GM21381 (cell line): Measurements from ENCODE around the gene PYM1.
A peak's percentile ranks its signal among the peaks of the same experiment; 100 is the strongest.

ENCODE experiments used
- ATAC-seq: cut with Tn5 transposase; IDR thresholded peaks from one replicate; pipeline ENCODE4 v1.9.1; 2021; ENCODE audit warnings: mild to moderate bottlenecking, moderate library complexity; ENCODE audit not compliant: unreplicated experiment

PYM1 gene

GRCh38 chr12:55927588-55928502 is at the start of gene PYM1:
Gene PYM1 (minus strand): TSS chr12:55927894. CDS start chr12:55927761, 133 bp downstream.
- ATAC-seq: peak; percentile 36

- ATAC-seq: peak; percentile 7
Observed at GRCh38 chr12:55974308-55974730, 46.6 kb upstream of the PYM1 start.

GRCh38 chr12:55973599-55974307 is 46.1 kb upstream of the PYM1 start, which contains the start of gene RAB5B:
Gene RAB5B (plus strand): TSS chr12:55974078. CDS start chr12:55986961, 12,883 bp downstream.
- ATAC-seq: peak; percentile 90

- no peak for ATAC-seq
Observed at GRCh38 chr12:55972911-55973598, 45.4 kb upstream of the PYM1 start.

GRCh38 chr12:55972456-55972855 is 44.8 kb upstream of the PYM1 start:
- ATAC-seq: no peak

GRCh38 chr12:55972042-55972441 is 44.3 kb upstream of the PYM1 start:
- ATAC-seq: no peak

GRCh38 chr12:55970775-55971174 is 43.1 kb upstream of the PYM1 start:
- no peak for ATAC-seq

GRCh38 chr12:55969356-55969755 is 41.7 kb upstream of the PYM1 start:
- no peak for ATAC-seq

GRCh38 chr12:55966408-55967281 is 39.0 kb upstream of the PYM1 start, which contains the start of gene CDK2:
Gene CDK2 (plus strand): TSS chr12:55966830. CDS start chr12:55967009, 179 bp downstream.
- peak; percentile 95 for ATAC-seq

GRCh38 chr12:55965941-55966407 is 38.3 kb upstream of the PYM1 start, which contains the start of gene PMEL:
Gene PMEL (minus strand): TSS chr12:55966042. CDS start chr12:55966011, 31 bp downstream.
- ATAC-seq: no peak

- no peak for ATAC-seq
Observed at GRCh38 chr12:55965240-55965639, 37.5 kb upstream of the PYM1 start.

GRCh38 chr12:55963760-55964159 is 36.1 kb upstream of the PYM1 start:
- ATAC-seq: no peak

- ATAC-seq: no peak
Observed at GRCh38 chr12:55957106-55957859, 29.6 kb upstream of the PYM1 start.

- no peak for ATAC-seq
Observed at GRCh38 chr12:55955800-55956508, 28.3 kb upstream of the PYM1 start.

- ATAC-seq: no peak
Observed at GRCh38 chr12:55955344-55955743, 27.6 kb upstream of the PYM1 start.

GRCh38 chr12:55946553-55946952 is 18.9 kb upstream of the PYM1 start:
- ATAC-seq: no peak

GRCh38 chr12:55942577-55943136 is 15.0 kb upstream of the PYM1 start:
- no peak for ATAC-seq

GRCh38 chr12:55942055-55942454 is 14.4 kb upstream of the PYM1 start:
- no peak for ATAC-seq
